PC-3 (cell line): ENCODE measurements around the gene GAL3ST1. TPM values are rescaled to one million over a fixed set of nuclear protein-coding genes. Genes with fewer than 3 reads are reported as not detected.

Experiments
- ATAC-seq: fragments of 200-7000 bp; cut with Tn5 transposase; 2 replicates; pipeline ENCODE4 v1.9.1; 2020; ENCODE audit warnings: mild to moderate bottlenecking, moderate library complexity
- BruUV-seq: library from RNA; stranded (reverse); fragments of 400-500 nt; replicated peaks from 2 replicates; lab custom pipeline; 2021; lab: Mats Ljungman, UMichigan
- CTCF ChIA-PET: fragments of 300-600 bp; sonication (Branson Sonifier 250); formaldehyde crosslinking; loops from one replicate; lab custom pipeline; 2022; ENCODE audit warnings: antibody characterized with exemption; lab: Charles Lee
- POLR2A ChIA-PET: fragments of 300-600 bp; sonication (Branson Sonifier 250); formaldehyde crosslinking; loops from one replicate; lab custom pipeline; 2022; ENCODE audit warnings: antibody characterized with exemption; ENCODE audit not compliant: unreplicated experiment; lab: Charles Lee
- DNase-seq: peaks from one replicate; pipeline ENCODE4 v3.0.0-alpha.2; 2015
- H2AFZ ChIP-seq: fragments of 300-600 bp; sonication (generic); 2 replicates; pipeline ENCODE4 v1.6.0; 2016; ENCODE audit warnings: antibody characterized with exemption, low read length
- H3F3A ChIP-seq: fragments of 300-600 bp; sonication (generic); one replicate; pipeline ENCODE4 v1.6.0; 2017; ENCODE audit warnings: antibody characterized with exemption, low read length, control low read depth, mild to moderate bottlenecking; ENCODE audit not compliant: unreplicated experiment
- H3K27ac ChIP-seq: fragments of 300-600 bp; sonication (generic); 2 replicates; pipeline ENCODE4 v1.5.1; 2016; ENCODE audit warnings: mild to moderate bottlenecking, low read length
- H3K27me3 ChIP-seq: fragments of 300-600 bp; sonication (generic); 2 replicates; pipeline ENCODE4 v1.6.1; 2016; ENCODE audit warnings: low read length, mixed read lengths
- H3K36me3 ChIP-seq: fragments of 300-600 bp; sonication (generic); 2 replicates; pipeline ENCODE4 v1.6.1; 2016; ENCODE audit warnings: low read depth, mixed run types, low read length, mixed read lengths
- H3K4me1 ChIP-seq: fragments of 300-600 bp; sonication (generic); 2 replicates; pipeline ENCODE4 v1.5.1; 2016; ENCODE audit warnings: low read length; ENCODE audit not compliant: insufficient read depth
- H3K4me2 ChIP-seq: fragments of 300-600 bp; sonication (generic); 2 replicates; pipeline ENCODE4 v1.6.0; 2016; ENCODE audit warnings: low read length
- H3K4me3 ChIP-seq: fragments of 300-600 bp; sonication (generic); 2 replicates; pipeline ENCODE4 v1.5.1; 2016; ENCODE audit warnings: mild to moderate bottlenecking, low read length, mixed read lengths
- H3K79me2 ChIP-seq: fragments of 300-600 bp; sonication (generic); 2 replicates; pipeline ENCODE4 v1.6.1; 2017; ENCODE audit warnings: low read length, mixed read lengths
- H3K9ac ChIP-seq: fragments of 300-600 bp; sonication (generic); 2 replicates; pipeline ENCODE4 v1.6.0; 2016; ENCODE audit warnings: mild to moderate bottlenecking, low read length
- H3K9me2 ChIP-seq: fragments of 300-600 bp; sonication (generic); replicated peaks from 2 replicates; pipeline ENCODE4 v1.6.1; 2016; ENCODE audit warnings: mixed run types, low read length, mixed read lengths
- H3K9me3 ChIP-seq: fragments of 300-600 bp; sonication (generic); 2 replicates; pipeline ENCODE4 v1.6.1; 2016; ENCODE audit warnings: low read length, mixed read lengths
- H4K20me1 ChIP-seq: fragments of 300-600 bp; sonication (generic); 2 replicates; pipeline ENCODE4 v1.6.1; 2016; ENCODE audit warnings: low read length, mixed read lengths
- CTCF ChIP-seq: fragments of 300-600 bp; sonication (generic); conservative IDR thresholded peaks from 2 replicates; pipeline ENCODE4 v1.5.1; 2017; ENCODE audit warnings: antibody characterized with exemption, low read depth, mild to moderate bottlenecking, low read length
- EZH2 ChIP-seq: fragments of 300-600 bp; sonication (generic); IDR thresholded peaks from one replicate; pipeline ENCODE4 v1.6.1; 2017; ENCODE audit warnings: antibody characterized with exemption, mild to moderate bottlenecking, low read length; ENCODE audit not compliant: unreplicated experiment
- EZH2phosphoT487 ChIP-seq: fragments of 300-600 bp; sonication (generic); IDR thresholded peaks from 2 replicates; pipeline ENCODE4 v1.6.1; 2018; ENCODE audit warnings: mild to moderate bottlenecking, antibody characterized with exemption, low read length, borderline replicate concordance
- intact Hi-C: fragments of 100-400 bp; cut with micrococcal nuclease; formaldehyde crosslinking; loops from 2 replicates; pipeline ENCODE4 v1.9.0; 2023
- total RNA-seq: library from RNA; depleted of rRNA; stranded (reverse); fragments of >200 nt; gene quantifications from 2 replicates; pipeline ENCODE4 v1.2.3, GENCODE V29; 2014

GAL3ST1 gene
- total RNA-seq, 1 experiment from 2014 or later, result not detected

- H3K27me3 ChIP-seq, result no peaks in the 10 kb centered on the region
These were observed 14.6 kb downstream of the GAL3ST1 start for GRCh38 chr22:30559889-30560288.

GRCh38 chr22:30557243-30557642, 17.2 kb downstream of the GAL3ST1 start:
- Histone ChIP-seq H3K4me2 (no peak overlapping the region), H3F3A (no peaks in the 10 kb centered on the region), H3K9me2 (no peaks in the 10 kb centered on the region), H4K20me1 (no peaks in the 10 kb centered on the region), H3K27ac (no peak overlapping the region), H3K79me2 (no peaks in the 10 kb centered on the region), H3K9ac (no peak overlapping the region), H3K4me1 (no peaks in the 10 kb centered on the region), H2AFZ (no peak overlapping the region), H3K4me3 (no peak overlapping the region), H3K36me3 (no peaks in the 10 kb centered on the region), H3K9me3 (no peaks in the 10 kb centered on the region), H3K27me3 (no peaks in the 10 kb centered on the region)
- no peak for TF ChIP-seq CTCF
- no peak for TF ChIP-seq EZH2phosphoT487
- TF ChIP-seq EZH2, result no peak
- BruUV-seq, result no TSS peak
- ChIA-PET CTCF (no interaction called here), POLR2A (no interaction called here)
- intact Hi-C loops, result no loop called here
- no peak for DNase-seq
- no peak for ATAC-seq

More at GRCh38 chr22:30559889-30560288, 14.6 kb downstream of the GAL3ST1 start:
- Histone ChIP-seq H2AFZ (no peak overlapping the region), H3K9me2 (no peaks in the 10 kb centered on the region), H3K9me3 (no peaks in the 10 kb centered on the region), H3K36me3 (no peaks in the 10 kb centered on the region), H3K4me3 (no peak overlapping the region), H4K20me1 (no peaks in the 10 kb centered on the region), H3F3A (no peaks in the 10 kb centered on the region), H3K9ac (no peak overlapping the region), H3K4me1 (no peaks in the 10 kb centered on the region), H3K4me2 (no peak overlapping the region), H3K79me2 (no peaks in the 10 kb centered on the region), H3K27ac (no peak overlapping the region)
- no peak for DNase-seq
- ChIA-PET CTCF (no interaction called here), POLR2A (interaction anchor here (0.6 kb wide), 1 partner anchor 10 kb away, joined by 5 read pairs; no protein-coding TSS in a partner anchor)
- intact Hi-C loops, result no loop called here
- ATAC-seq, result no peak
- BruUV-seq, result no TSS peak
- TF ChIP-seq EZH2phosphoT487, result no peak
- TF ChIP-seq EZH2, result no peak
- no peak for TF ChIP-seq CTCF

GRCh38 chr22:30556388-30556787, 18.1 kb downstream of the GAL3ST1 start:
- Histone ChIP-seq H3F3A (no peaks in the 10 kb centered on the region), H4K20me1 (no peaks in the 10 kb centered on the region), H3K27me3 (no peaks in the 10 kb centered on the region), H3K9me2 (no peaks in the 10 kb centered on the region), H3K79me2 (no peaks in the 10 kb centered on the region), H3K9me3 (no peaks in the 10 kb centered on the region), H3K4me3 (no peak overlapping the region), H3K4me1 (no peaks in the 10 kb centered on the region), H3K9ac (no peak overlapping the region), H3K36me3 (no peaks in the 10 kb centered on the region), H3K4me2 (no peak overlapping the region), H2AFZ (no peak overlapping the region), H3K27ac (no peak overlapping the region)
- CTCF ChIA-PET, result no interaction called here
- intact Hi-C loops, result no loop called here
- DNase-seq, result peak; percentile 9
- no TSS peak for BruUV-seq
- ATAC-seq, result peak; percentile 60
- POLR2A ChIA-PET, result no interaction called here
- TF ChIP-seq CTCF, result peak; percentile 35; the same call in 1 of the 2 replicates
- TF ChIP-seq EZH2, result no peak
- TF ChIP-seq EZH2phosphoT487, result no peak
